Measurements from ENCODE around the gene CYP4A11. TPM values are rescaled to one million over a fixed set of nuclear protein-coding genes. Genes with fewer than 3 reads are reported as not detected.
"Not testable (repeated sequence)": the region's sequence is repeated elsewhere in the genome, so short reads cannot be mapped to it uniquely, and the experiment has no call there.

The CYP4A11 gene
- polyA plus RNA-seq (ENCODE audit: insufficient read length in 10 of 10): under 1 TPM in 5 of 10 donors, not detected in 5; 0.12 to 0.50 (median 0.19) TPM
- long read RNA-seq, donor 1: 0 reads
- long read RNA-seq, donor 2: 0 reads
- long read RNA-seq, donor 3: 0 reads
- long read RNA-seq, donor 4: 0 reads
- long read RNA-seq, donor 5: 0 reads
- long read RNA-seq, donor 6: 0 reads
- long read RNA-seq, donor 7, partial matches to known transcripts: 0 of 1 reads
- long read RNA-seq, donor 7, other reads (novel, unspliced or antisense): 0 of 1 reads
- long read RNA-seq, donor 8: 0 reads
- long read RNA-seq, donor 9: 0 reads

GRCh38 chr1:46941135-46941694, at the start of gene CYP4A11:
Gene CYP4A11 (minus strand): TSS chr1:46941476. CDS start chr1:46941433, 43 bp downstream.
- DNase-seq: no peak

- DNase-seq: not testable (repeated sequence)
Measured at GRCh38 chr1:46990541-46990940, 49.3 kb upstream of the CYP4A11 start.

GRCh38 chr1:46983830-46984586, 42.7 kb upstream of the CYP4A11 start:
- DNase-seq: no peak

GRCh38 chr1:46983166-46983829, 42.0 kb upstream of the CYP4A11 start:
- no peak for DNase-seq

GRCh38 chr1:46969014-46969619, 27.8 kb upstream of the CYP4A11 start:
- no peak for DNase-seq

- not testable (repeated sequence) for DNase-seq
Measured at GRCh38 chr1:46962272-46962671, 21.0 kb upstream of the CYP4A11 start.

- DNase-seq: no peak
Measured at GRCh38 chr1:46961066-46961758, 19.9 kb upstream of the CYP4A11 start.

- no peak for DNase-seq
Measured at GRCh38 chr1:46960250-46960649, 19.0 kb upstream of the CYP4A11 start.

- not testable (repeated sequence) for DNase-seq
Measured at GRCh38 chr1:46955116-46955515, 13.8 kb upstream of the CYP4A11 start.

- not testable (repeated sequence) for DNase-seq
Measured at GRCh38 chr1:46953847-46954246, 12.6 kb upstream of the CYP4A11 start.

GRCh38 chr1:46949417-46949666, 8.1 kb upstream of the CYP4A11 start:
- DNase-seq: not testable (repeated sequence)

- no peak for DNase-seq
Measured at GRCh38 chr1:46948629-46949416, 7.5 kb upstream of the CYP4A11 start.

GRCh38 chr1:46947706-46948105, 6.4 kb upstream of the CYP4A11 start:
- DNase-seq: not testable (repeated sequence)

- no peak for DNase-seq
Measured at GRCh38 chr1:46942086-46942485, 810 bp upstream of the CYP4A11 start.

- no peak for DNase-seq
Measured at GRCh38 chr1:46940307-46940706, 969 bp downstream of the CYP4A11 start.

- DNase-seq: no peak
Measured at GRCh38 chr1:46937270-46937669, 4.0 kb downstream of the CYP4A11 start.

GRCh38 chr1:46936788-46937187, 4.5 kb downstream of the CYP4A11 start:
- no peak for DNase-seq

GRCh38 chr1:46934852-46935251, 6.4 kb downstream of the CYP4A11 start:
- DNase-seq: peak in 1 of 3 donors; percentile 1

GRCh38 chr1:46932020-46932419, 9.3 kb downstream of the CYP4A11 start:
- not testable (repeated sequence) for DNase-seq

- DNase-seq: no peak
Measured at GRCh38 chr1:46931151-46931550, 10.1 kb downstream of the CYP4A11 start.

Measured in muscle of back (tissue), 13 donors.